Effector CD4-positive, alpha-beta T cell (primary cell): ENCODE measurements around the gene PAPOLB.

Experiments
- DNase-seq: peaks from one replicate; pipeline ENCODE4 v3.0.0-alpha.2; 2020

PAPOLB gene

GRCh38 chr7:4820405-4820966 lies 41.3 kb downstream of the PAPOLB start:
- no peak for DNase-seq

GRCh38 chr7:4819560-4820404 lies 42.0 kb downstream of the PAPOLB start:
- no peak for DNase-seq

- DNase-seq, result no peak
Observed at GRCh38 chr7:4818000-4818794, 43.6 kb downstream of the PAPOLB start.

GRCh38 chr7:4817178-4817901 lies 44.5 kb downstream of the PAPOLB start:
- no peak for DNase-seq

- DNase-seq, result no peak
Observed at GRCh38 chr7:4816419-4817080, 45.3 kb downstream of the PAPOLB start.

- no peak for DNase-seq
Observed at GRCh38 chr7:4815609-4816418, 46.0 kb downstream of the PAPOLB start.

GRCh38 chr7:4815121-4815520 lies 46.7 kb downstream of the PAPOLB start:
- DNase-seq, result no peak

GRCh38 chr7:4814433-4814832 lies 47.4 kb downstream of the PAPOLB start:
- DNase-seq, result no peak

- no peak for DNase-seq
Observed at GRCh38 chr7:4809666-4810065, 52.2 kb downstream of the PAPOLB start.

- DNase-seq, result no peak
Observed at GRCh38 chr7:4809091-4809591, 52.7 kb downstream of the PAPOLB start.

- no peak for DNase-seq
Observed at GRCh38 chr7:4808565-4808964, 53.3 kb downstream of the PAPOLB start.

GRCh38 chr7:4808026-4808425 lies 53.8 kb downstream of the PAPOLB start:
- DNase-seq, result no peak
